H9 (cell line): ENCODE data around the gene CERS6. TPM values are rescaled to one million over a fixed set of nuclear protein-coding genes. Genes with fewer than 3 reads are reported as not detected.

Source experiments
- DNase-seq: peaks from one replicate; pipeline ENCODE4 v3.0.0-alpha.2; 2017
- H2AFZ ChIP-seq: one replicate; pipeline ENCODE4 v1.6.1; 2013; ENCODE audit warnings: mild to moderate bottlenecking, low read length, control low read depth, moderate library complexity
- H2AK5ac ChIP-seq: 2 replicates; pipeline ENCODE4 v1.6.1; 2013; ENCODE audit warnings: low read length, control low read depth, mixed read lengths; ENCODE audit not compliant: insufficient read length
- H2BK120ac ChIP-seq: one replicate; pipeline ENCODE4 v1.6.1; 2013; ENCODE audit warnings: low read depth, mild to moderate bottlenecking, low read length, control low read depth, inconsistent platforms; ENCODE audit not compliant: poor library complexity, severe bottlenecking
- H2BK12ac ChIP-seq: 2 replicates; pipeline ENCODE4 v1.6.1; 2013; ENCODE audit warnings: low read length, control low read depth, mixed read lengths, low read depth; ENCODE audit not compliant: insufficient read length
- H2BK15ac ChIP-seq: 2 replicates; pipeline ENCODE4 v1.6.1; 2013; ENCODE audit warnings: low read depth, low read length, control low read depth
- H2BK20ac ChIP-seq: one replicate; pipeline ENCODE4 v1.6.1; 2013; ENCODE audit warnings: low read depth, mild to moderate bottlenecking, low read length, control low read depth, inconsistent platforms; ENCODE audit not compliant: poor library complexity, severe bottlenecking
- H2BK5ac ChIP-seq: 2 replicates; pipeline ENCODE4 v1.6.1; 2013; ENCODE audit warnings: low read length, control low read depth, mixed read lengths; ENCODE audit not compliant: insufficient read length
- H3K14ac ChIP-seq: 2 replicates; pipeline ENCODE4 v1.6.1; 2013; ENCODE audit warnings: low read length, control low read depth; ENCODE audit not compliant: insufficient read depth
- H3K18ac ChIP-seq: 2 replicates; pipeline ENCODE4 v1.6.1; 2013; ENCODE audit warnings: low read depth, mild to moderate bottlenecking, mixed read lengths, low read length, control low read depth; ENCODE audit not compliant: insufficient read length
- H3K23ac ChIP-seq: 2 replicates; pipeline ENCODE4 v1.6.1; 2013; ENCODE audit warnings: low read length, control low read depth, mixed read lengths, low read depth; ENCODE audit not compliant: insufficient read length
- H3K23me2 ChIP-seq: 2 replicates; pipeline ENCODE4 v1.6.1; 2013; ENCODE audit warnings: low read depth, mild to moderate bottlenecking, mixed read lengths, low read length, control low read depth; ENCODE audit not compliant: insufficient read length, poor library complexity, severe bottlenecking
- H3K27ac ChIP-seq: 2 replicates; pipeline ENCODE4 v1.5.1; 2013; ENCODE audit warnings: low read length, control low read depth, mixed read lengths, low read depth; ENCODE audit not compliant: insufficient read length
- H3K27me3 ChIP-seq: 2 replicates; pipeline ENCODE4 v1.6.1; 2013; ENCODE audit warnings: low read length, control low read depth, inconsistent platforms; ENCODE audit not compliant: insufficient read depth
- H3K4ac ChIP-seq: 2 replicates; pipeline ENCODE4 v1.6.1; 2013; ENCODE audit warnings: low read depth, mild to moderate bottlenecking, control low read depth, inconsistent platforms, low read length, moderate library complexity
- H3K4me1 ChIP-seq: 2 replicates; pipeline ENCODE4 v1.6.1; 2013; ENCODE audit warnings: low read length, control low read depth, inconsistent platforms; ENCODE audit not compliant: insufficient read depth
- H3K4me2 ChIP-seq: 2 replicates; pipeline ENCODE4 v1.6.1; 2013; ENCODE audit warnings: low read length, control low read depth, mixed read lengths; ENCODE audit not compliant: insufficient read length, insufficient read depth
- H3K56ac ChIP-seq: 2 replicates; pipeline ENCODE4 v1.6.1; 2013; ENCODE audit warnings: low read depth, mild to moderate bottlenecking, mixed read lengths, low read length, control low read depth; ENCODE audit not compliant: insufficient read length
- H3K79me1 ChIP-seq: 2 replicates; pipeline ENCODE4 v1.6.1; 2013; ENCODE audit warnings: low read depth, mild to moderate bottlenecking, moderate library complexity, low read length, control low read depth, inconsistent platforms; ENCODE audit not compliant: insufficient read depth, poor library complexity, severe bottlenecking
- H3K79me2 ChIP-seq: 2 replicates; pipeline ENCODE4 v1.6.1; 2013; ENCODE audit warnings: low read length, control low read depth, inconsistent platforms; ENCODE audit not compliant: insufficient read depth
- H3K9ac ChIP-seq: 2 replicates; pipeline ENCODE4 v1.6.1; 2013; ENCODE audit warnings: low read length, control low read depth, mixed read lengths; ENCODE audit not compliant: insufficient read length; ENCODE audit errors: extremely low read depth
- H3K9me3 ChIP-seq: one replicate; pipeline ENCODE4 v1.6.1; 2013; ENCODE audit warnings: low read depth, low read length, inconsistent platforms; ENCODE audit not compliant: control insufficient read depth
- H3T11ph ChIP-seq: one replicate; pipeline ENCODE4 v1.6.1; 2013; ENCODE audit warnings: mild to moderate bottlenecking, low read length, control low read depth, inconsistent platforms
- H4K20me1 ChIP-seq: one replicate; pipeline ENCODE4 v1.6.1; 2013; ENCODE audit not compliant: control insufficient read depth, insufficient read length, insufficient read depth
- H4K5ac ChIP-seq: 2 replicates; pipeline ENCODE4 v1.6.1; 2013; ENCODE audit warnings: low read depth, mild to moderate bottlenecking, mixed read lengths, low read length, control low read depth; ENCODE audit not compliant: insufficient read length
- H4K8ac ChIP-seq: replicated peaks from 2 replicates; pipeline ENCODE4 v1.6.1; 2013; ENCODE audit warnings: low read length, control low read depth, mixed read lengths, low read depth; ENCODE audit not compliant: insufficient read length
- H4K91ac ChIP-seq: 2 replicates; pipeline ENCODE4 v1.6.1; 2013; ENCODE audit warnings: low read depth, mild to moderate bottlenecking, moderate library complexity, mixed read lengths, low read length, control low read depth; ENCODE audit not compliant: insufficient read length
- H3K27ac Mint-ChIP-seq, 3 experiments: 2 replicates in 2 of 3; 3 replicates in 1 of 3; pipeline ENCODE4 v1.8.0; 2020 to 2021; ENCODE audit warnings: mixed read lengths in 3 of 3, mild to moderate bottlenecking in 1 of 3, moderate library complexity in 1 of 3
- H3K27me3 Mint-ChIP-seq: 2 replicates; pipeline ENCODE4 v1.8.0; 2021; ENCODE audit warnings: low read depth, mild to moderate bottlenecking, moderate library complexity, mixed read lengths
- H3K36me3 Mint-ChIP-seq, 3 experiments: 2 replicates in 2 of 3; 3 replicates in 1 of 3; pipeline ENCODE4 v1.8.0; 2020 to 2021; ENCODE audit warnings: low read depth in 3 of 3, mixed read lengths in 3 of 3; ENCODE audit not compliant: insufficient read depth in 1 of 3
- H3K4me1 Mint-ChIP-seq, 2 experiments: 2 replicates each; pipeline ENCODE4 v1.8.0; 2020; ENCODE audit warnings: mixed read lengths in 2 of 2
- H3K4me3 Mint-ChIP-seq, 2 experiments: 2 replicates in 1 of 2; 3 replicates in 1 of 2; pipeline ENCODE4 v1.8.0; 2020 to 2021; ENCODE audit warnings: mild to moderate bottlenecking in 2 of 2, mixed read lengths in 2 of 2, moderate library complexity in 1 of 2
- H3K9me3 Mint-ChIP-seq, 2 experiments: 2 replicates in 1 of 2; 3 replicates in 1 of 2; pipeline ENCODE4 v1.8.0; 2020; ENCODE audit warnings: mild to moderate bottlenecking in 2 of 2, mixed read lengths in 2 of 2, moderate library complexity in 1 of 2
- WGBS: extraction: QIAGEN DNeasy Blood & Tissue Kit; methylation state at CpG from one replicate; pipeline ENCODE4 v1.1.7; 2013; ENCODE audit warnings: missing lambda C conversion rate, low lambda C conversion rate, mixed read lengths; ENCODE audit not compliant: insufficient read length; ENCODE audit errors: extremely low coverage; 5-methylcytosine and 5-hydroxymethylcytosine counted together
- total RNA-seq: library from RNA; stranded (reverse); gene quantifications from 2 replicates; pipeline ENCODE4 v1.2.1, GENCODE V29; 2021
- TF ChIP-seq, protein P1 (sequence below): fragments of 200-600 bp; sonication (generic); conservative IDR thresholded peaks from 3 replicates; pipeline ENCODE4 v1.8.0; 2021; ENCODE audit warnings: antibody characterized with exemption, mild to moderate bottlenecking

CERS6 gene
- total RNA-seq, 1 experiment from 2014 or later: 17.7 TPM

DNA sequence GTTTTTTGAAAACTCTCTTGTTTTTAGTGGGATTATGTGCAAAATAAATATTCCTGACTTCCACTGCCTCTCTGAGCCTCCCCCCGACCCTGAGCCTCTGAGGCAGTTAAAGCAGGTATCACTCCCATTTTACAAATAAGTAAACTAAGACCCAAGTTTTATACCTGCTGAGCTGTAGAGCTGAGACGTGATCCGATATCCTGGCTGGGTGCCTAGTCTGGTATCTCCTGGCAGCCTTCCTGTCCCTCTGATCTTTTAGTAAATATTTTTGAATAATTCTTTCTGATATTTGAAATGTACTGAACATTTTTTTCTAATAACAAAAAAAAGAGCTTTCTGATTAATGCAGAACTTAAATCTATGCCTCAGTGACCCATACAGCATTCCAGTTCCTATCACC is 238.1 kb downstream of the CERS6 start:
- no peak overlapping the region for H3K14ac ChIP-seq
- H3K23ac ChIP-seq: no peak overlapping the region
- Mint-ChIP-seq H3K36me3 (peaks cover 2 to 8% (median 2%) of the 10 kb centered on the region in 3 experiments; a peak in 5 of 7 replicates), H3K27me3 (no peaks in the 10 kb centered on the region), H3K9me3 (no peaks in the 10 kb centered on the region; a peak in 1 of 5 replicates), H3K4me3 (no peak overlapping the region), H3K4me1 (no peaks in the 10 kb centered on the region; a peak in 1 of 4 replicates), H3K27ac (no peak overlapping the region)
- H3K18ac ChIP-seq: no peak overlapping the region
- H2BK15ac ChIP-seq: no peak overlapping the region
- no peak overlapping the region for H2BK5ac ChIP-seq
- H3K27me3 ChIP-seq: no peaks in the 10 kb centered on the region
- H3K4me2 ChIP-seq: no peak overlapping the region
- H3K79me1 ChIP-seq: no peaks in the 10 kb centered on the region
- H3K23me2 ChIP-seq: no peaks in the 10 kb centered on the region
- no peak for DNase-seq
- no peaks in the 10 kb centered on the region for H3K79me2 ChIP-seq
- no peaks in the 10 kb centered on the region for H3K9me3 ChIP-seq
- H2BK12ac ChIP-seq: no peak overlapping the region
- no peak overlapping the region for H2BK20ac ChIP-seq
- no peaks in the 10 kb centered on the region for H4K20me1 ChIP-seq
- H3K56ac ChIP-seq: no peak overlapping the region
- no peak overlapping the region for H2AK5ac ChIP-seq
- H4K91ac ChIP-seq: no peak overlapping the region
- H3T11ph ChIP-seq: no peak overlapping the region
- no peak overlapping the region for H4K8ac ChIP-seq
- no peak overlapping the region for H4K5ac ChIP-seq
- H2BK120ac ChIP-seq: no peak overlapping the region
- H2AFZ ChIP-seq: no peak overlapping the region
- TF ChIP-seq, protein P1, sequence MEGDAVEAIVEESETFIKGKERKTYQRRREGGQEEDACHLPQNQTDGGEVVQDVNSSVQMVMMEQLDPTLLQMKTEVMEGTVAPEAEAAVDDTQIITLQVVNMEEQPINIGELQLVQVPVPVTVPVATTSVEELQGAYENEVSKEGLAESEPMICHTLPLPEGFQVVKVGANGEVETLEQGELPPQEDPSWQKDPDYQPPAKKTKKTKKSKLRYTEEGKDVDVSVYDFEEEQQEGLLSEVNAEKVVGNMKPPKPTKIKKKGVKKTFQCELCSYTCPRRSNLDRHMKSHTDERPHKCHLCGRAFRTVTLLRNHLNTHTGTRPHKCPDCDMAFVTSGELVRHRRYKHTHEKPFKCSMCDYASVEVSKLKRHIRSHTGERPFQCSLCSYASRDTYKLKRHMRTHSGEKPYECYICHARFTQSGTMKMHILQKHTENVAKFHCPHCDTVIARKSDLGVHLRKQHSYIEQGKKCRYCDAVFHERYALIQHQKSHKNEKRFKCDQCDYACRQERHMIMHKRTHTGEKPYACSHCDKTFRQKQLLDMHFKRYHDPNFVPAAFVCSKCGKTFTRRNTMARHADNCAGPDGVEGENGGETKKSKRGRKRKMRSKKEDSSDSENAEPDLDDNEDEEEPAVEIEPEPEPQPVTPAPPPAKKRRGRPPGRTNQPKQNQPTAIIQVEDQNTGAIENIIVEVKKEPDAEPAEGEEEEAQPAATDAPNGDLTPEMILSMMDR: no peak
- no peak overlapping the region for H3K4ac ChIP-seq
- no CpG with 5 or more reads among the region's 3 CpGs for WGBS
- no peaks in the 10 kb centered on the region for H3K4me1 ChIP-seq
- H3K27ac ChIP-seq: no peak overlapping the region
- no peak overlapping the region for H3K9ac ChIP-seq
